ENCODE data around the gene COLQ. TPM values are rescaled to one million over a fixed set of nuclear protein-coding genes. Genes with fewer than 3 reads are reported as not detected.

Gene COLQ
- total RNA-seq, 2 experiments from 2014 or later: 2.3 to 2.9 TPM

Small RNA genes within 50 kb of the gene (microRNA-seq; reads per million reads assigned to microRNA genes)
- not detected for gene MIR4270 (ENCODE audit: borderline microRNAs expressed, borderline replicate concordance)

Other genes starting within 250 kb of the COLQ start
- gene SH3BP5, start 189.1 kb downstream of the COLQ start, total RNA-seq: 1 to 10 TPM; 2.0 to 2.4 TPM
- gene METTL6, start 94.2 kb downstream of the COLQ start, total RNA-seq: 10 to 100 TPM; 17.5 to 19.2 TPM
- gene EAF1, start 94.1 kb downstream of the COLQ start, total RNA-seq: 10 to 100 TPM; 19.7 to 21.8 TPM
- gene HACL1, start 79.9 kb upstream of the COLQ start, total RNA-seq: 10 to 100 TPM; 23.6 to 32.0 TPM
- 1 to 10 TPM; 3.8 to 4.0 TPM for gene BTD, start 80.0 kb upstream of the COLQ start, total RNA-seq

Measured in activated CD8-positive, alpha-beta T cell treated with anti-CD3 and anti-CD28 coated beads for 36 hours (primary cell).